Smooth muscle cell (in vitro differentiated cells): ENCODE measurements around the gene SCYGR5. TPM values are rescaled to one million over a fixed set of nuclear protein-coding genes. Genes with fewer than 3 reads are reported as not detected.

Source experiments
- DNase-seq: peaks from one replicate; lab custom pipeline; 2025; ENCODE audit not compliant: unreplicated experiment; lab: John Stamatoyannopoulos, UW
- H2AFZ ChIP-seq: fragments of 200-600 bp; sonication (generic); 2 replicates; pipeline ENCODE4 v1.6.0; 2016; ENCODE audit warnings: antibody characterized with exemption, low read depth, mild to moderate bottlenecking
- H3F3A ChIP-seq: fragments of 200-600 bp; sonication (generic); 2 replicates; pipeline ENCODE4 v1.6.0; 2017; ENCODE audit warnings: antibody characterized with exemption, low read depth
- H3K27ac ChIP-seq: fragments of 200-600 bp; sonication (generic); 2 replicates; pipeline ENCODE4 v1.5.1; 2016; ENCODE audit warnings: low read depth, mild to moderate bottlenecking
- H3K27me3 ChIP-seq: fragments of 200-600 bp; sonication (generic); 2 replicates; pipeline ENCODE4 v1.6.1; 2016; ENCODE audit warnings: low read depth, mild to moderate bottlenecking
- H3K36me3 ChIP-seq: fragments of 200-600 bp; sonication (generic); 2 replicates; pipeline ENCODE4 v1.5.1; 2016; ENCODE audit warnings: low read depth
- H3K4me1 ChIP-seq: fragments of 200-600 bp; sonication (generic); 2 replicates; pipeline ENCODE4 v1.5.1; 2016; ENCODE audit warnings: low read depth
- H3K4me2 ChIP-seq: fragments of 200-600 bp; sonication (generic); 2 replicates; pipeline ENCODE4 v1.6.0; 2016; ENCODE audit warnings: mild to moderate bottlenecking
- H3K4me3 ChIP-seq: fragments of 200-600 bp; sonication (generic); 2 replicates; pipeline ENCODE4 v1.5.1; 2016; ENCODE audit warnings: mild to moderate bottlenecking
- H3K79me2 ChIP-seq: fragments of 200-600 bp; sonication (generic); 2 replicates; pipeline ENCODE4 v1.6.0; 2016; ENCODE audit warnings: low read depth, mild to moderate bottlenecking
- H3K9ac ChIP-seq: fragments of 200-600 bp; sonication (generic); 2 replicates; pipeline ENCODE4 v1.6.0; 2016; ENCODE audit warnings: low read depth
- H3K9me3 ChIP-seq: fragments of 200-600 bp; sonication (generic); replicated peaks from 2 replicates; pipeline ENCODE4 v1.5.1; 2016; ENCODE audit warnings: low read depth
- H4K20me1 ChIP-seq: fragments of 200-600 bp; sonication (generic); 2 replicates; pipeline ENCODE4 v1.6.0; 2016; ENCODE audit warnings: low read depth
- CTCF ChIP-seq: fragments of 200-600 bp; sonication (generic); IDR thresholded peaks from 2 replicates; pipeline ENCODE4 v1.5.1; 2017; ENCODE audit warnings: borderline replicate concordance, mild to moderate bottlenecking, antibody characterized with exemption; ENCODE audit not compliant: insufficient read depth, poor library complexity, severe bottlenecking
- WGBS: methylation state at CpG from one replicate; pipeline ENCODE4 v1.1.7; 2016; ENCODE audit warnings: low lambda C conversion rate; 5-methylcytosine and 5-hydroxymethylcytosine counted together
- polyA plus RNA-seq: library from polyadenylated mRNA; unstranded; fragments of >200 nt; fragmentation: Nextera tagmentation; extraction: Ambion mirVana; gene quantifications from 2 replicates; pipeline ENCODE4 v1.2.1, GENCODE V29; 2016
- total RNA-seq: library from RNA; depleted of rRNA; stranded (reverse); fragments of >200 nt; gene quantifications from 2 replicates; pipeline ENCODE4 v1.2.3, GENCODE V29; 2014

Gene SCYGR5
- total and polyA plus RNA-seq, 2 experiments from 2014 or later = not detected

GRCh38 chr2:227696990-227697679 is 30.5 kb downstream of the SCYGR5 start:
- Histone ChIP-seq H3K4me2 (no peak overlapping the region), H3K9ac (no peak overlapping the region), H3K27me3 (no peaks in the 10 kb centered on the region), H3K4me3 (no peak overlapping the region), H2AFZ (no peak overlapping the region), H3F3A (no peaks in the 10 kb centered on the region), H4K20me1 (no peaks in the 10 kb centered on the region), H3K4me1 (no peaks in the 10 kb centered on the region), H3K36me3 (no peaks in the 10 kb centered on the region), H3K79me2 (no peaks in the 10 kb centered on the region), H3K27ac (no peak overlapping the region), H3K9me3 (no peaks in the 10 kb centered on the region)
- TF ChIP-seq CTCF = no peak
- WGBS = 96% methylated on average over 2 of the region's 2 CpGs
- no peak for DNase-seq

GRCh38 chr2:227701556-227701955 is 35.0 kb downstream of the SCYGR5 start:
- Histone ChIP-seq H4K20me1 (no peaks in the 10 kb centered on the region), H3K9ac (no peak overlapping the region), H3K27ac (no peak overlapping the region), H2AFZ (no peak overlapping the region), H3K36me3 (no peaks in the 10 kb centered on the region), H3K79me2 (no peaks in the 10 kb centered on the region), H3K4me1 (no peaks in the 10 kb centered on the region), H3F3A (no peaks in the 10 kb centered on the region), H3K4me2 (no peak overlapping the region), H3K9me3 (no peaks in the 10 kb centered on the region), H3K4me3 (no peak overlapping the region), H3K27me3 (no peaks in the 10 kb centered on the region)
- WGBS = 72% methylated on average over 3 of the region's 3 CpGs
- DNase-seq = no peak
- no peak for TF ChIP-seq CTCF

- Histone ChIP-seq H3F3A (no peaks in the 10 kb centered on the region), H3K27ac (peak overlapping the region; percentile 59), H3K9ac (no peak overlapping the region), H3K9me3 (no peaks in the 10 kb centered on the region), H3K4me3 (no peak overlapping the region), H2AFZ (no peak overlapping the region), H3K36me3 (no peaks in the 10 kb centered on the region), H3K4me2 (peak overlapping the region; percentile 41), H3K27me3 (no peaks in the 10 kb centered on the region), H3K79me2 (no peaks in the 10 kb centered on the region), H4K20me1 (no peaks in the 10 kb centered on the region), H3K4me1 (no peaks in the 10 kb centered on the region)
- 40% methylated on average over 4 of the region's 4 CpGs for WGBS
- no peak for TF ChIP-seq CTCF
- no peak for DNase-seq
These were observed 36.7 kb downstream of the SCYGR5 start for GRCh38 chr2:227703280-227703732.

- no peak for DNase-seq
These were observed 37.4 kb downstream of the SCYGR5 start for GRCh38 chr2:227703961-227704360.

More at GRCh38 chr2:227703961-227704360, 37.4 kb downstream of the SCYGR5 start:
- no peaks in the 10 kb centered on the region for H3K4me1 ChIP-seq
- H4K20me1 ChIP-seq = no peaks in the 10 kb centered on the region
- no peak overlapping the region for H3K4me3 ChIP-seq
- H3K27me3 ChIP-seq = no peaks in the 10 kb centered on the region
- no peaks in the 10 kb centered on the region for H3K9me3 ChIP-seq
- H3K36me3 ChIP-seq = no peaks in the 10 kb centered on the region
- no peak overlapping the region for H2AFZ ChIP-seq
- no peak overlapping the region for H3K4me2 ChIP-seq
- no peaks in the 10 kb centered on the region for H3K79me2 ChIP-seq
- H3K9ac ChIP-seq = no peak overlapping the region
- no peaks in the 10 kb centered on the region for H3F3A ChIP-seq
- no peak overlapping the region for H3K27ac ChIP-seq
- TF ChIP-seq CTCF = no peak
- WGBS = 76% methylated on average over 3 of the region's 3 CpGs
